ENCODE data around the gene CTSD.

The CTSD gene

GRCh38 chr11:1776331-1776851 lies 12.7 kb upstream of the CTSD start:
- H3K27ac ChIP-seq: no peak overlapping the region
- TF ChIP-seq ZFX (IDR thresholded peaks at IDR 0.05; ENCODE audit: borderline replicate concordance) (no peak), CTCF (IDR thresholded peaks at IDR 0.05) (no peak)

GRCh38 chr11:1774886-1775285 lies 11.2 kb upstream of the CTSD start:
- TF ChIP-seq ZFX (IDR thresholded peaks at IDR 0.05; ENCODE audit: borderline replicate concordance): no peak
- TF ChIP-seq CTCF (IDR thresholded peaks at IDR 0.05): no peak

GRCh38 chr11:1773994-1774550 lies 10.3 kb upstream of the CTSD start:
- H3K27ac ChIP-seq: no peak overlapping the region
- TF ChIP-seq CTCF (IDR thresholded peaks at IDR 0.05): no peak
- no peak for TF ChIP-seq ZFX (IDR thresholded peaks at IDR 0.05; ENCODE audit: borderline replicate concordance)

More at GRCh38 chr11:1774886-1775285, 11.2 kb upstream of the CTSD start:
- H3K27ac ChIP-seq: no peak overlapping the region

- H3K27ac ChIP-seq: no peak overlapping the region
Measured at GRCh38 chr11:1773131-1773993, 9.6 kb upstream of the CTSD start.

GRCh38 chr11:1772270-1773130 lies 8.8 kb upstream of the CTSD start:
- TF ChIP-seq ZFX (IDR thresholded peaks at IDR 0.05; ENCODE audit: borderline replicate concordance) (no peak), CTCF (IDR thresholded peaks at IDR 0.05) (no peak)
- no peak overlapping the region for H3K27ac ChIP-seq

More at GRCh38 chr11:1773131-1773993, 9.6 kb upstream of the CTSD start:
- TF ChIP-seq ZFX (IDR thresholded peaks at IDR 0.05; ENCODE audit: borderline replicate concordance) (no peak), CTCF (IDR thresholded peaks at IDR 0.05) (no peak)

GRCh38 chr11:1771700-1772099 lies 8.0 kb upstream of the CTSD start:
- no peak for TF ChIP-seq ZFX (IDR thresholded peaks at IDR 0.05; ENCODE audit: borderline replicate concordance)
- no peak overlapping the region for H3K27ac ChIP-seq

- H3K27ac ChIP-seq: no peak overlapping the region
- TF ChIP-seq CTCF (IDR thresholded peaks at IDR 0.05) (no peak), ZFX (IDR thresholded peaks at IDR 0.05; ENCODE audit: borderline replicate concordance) (no peak)
Measured at GRCh38 chr11:1771273-1771672, 7.5 kb upstream of the CTSD start.
